GM19193 (cell line): Measurements from ENCODE around the gene TFE3.

Experiments
- POLR2A ChIP-seq: IDR thresholded peaks from 4 replicates; pipeline ENCODE4 v1.6.1; 2011; ENCODE audit not compliant: insufficient read depth, insufficient read length; ENCODE audit errors: extremely low read depth

TFE3 gene

GRCh38 chrX:48999030-48999429 lies 44.1 kb downstream of the TFE3 start:
- no peak for TF ChIP-seq POLR2A

DNA sequence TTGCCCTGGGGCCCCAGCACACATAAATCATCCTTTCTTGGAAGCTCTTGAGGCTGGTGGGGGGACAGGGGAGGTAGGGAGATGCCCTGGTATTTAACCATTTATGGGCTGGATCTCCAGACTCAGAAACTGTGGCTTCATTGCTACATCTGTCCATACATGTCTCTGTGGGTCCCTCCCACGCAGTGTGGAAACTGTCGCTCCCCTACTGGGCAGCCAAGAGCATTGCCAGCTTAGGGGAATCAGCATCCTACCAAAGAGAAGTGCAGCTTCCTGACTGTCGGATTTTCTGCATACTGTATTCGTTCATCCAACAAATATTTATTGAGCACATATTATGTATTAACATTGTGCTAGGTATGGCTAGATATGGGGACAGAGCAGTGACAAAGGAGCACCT lies 44.8 kb downstream of the TFE3 start:
- no peak for TF ChIP-seq POLR2A

DNA sequence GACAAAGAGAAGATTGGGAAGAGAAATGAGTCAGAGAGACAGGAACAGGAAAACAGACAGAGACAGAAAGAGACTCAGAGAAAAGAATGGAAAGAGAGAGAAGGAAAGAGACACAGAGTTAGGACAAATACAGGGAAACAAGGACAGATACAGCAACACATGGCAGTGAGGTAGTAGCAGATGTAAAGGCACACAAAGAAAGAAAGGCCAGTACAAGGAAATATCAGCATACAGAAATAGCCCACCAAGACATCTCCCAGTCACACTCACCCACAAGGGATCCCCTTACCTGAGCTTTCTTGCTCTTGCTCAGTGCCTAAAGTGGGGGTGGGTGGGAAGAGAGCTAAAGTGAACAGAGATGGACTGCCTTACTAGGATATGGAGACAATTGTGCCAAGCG lies 45.3 kb downstream of the TFE3 start:
- no peak for TF ChIP-seq POLR2A

GRCh38 chrX:48997455-48997854 lies 45.7 kb downstream of the TFE3 start:
- no peak for TF ChIP-seq POLR2A

DNA sequence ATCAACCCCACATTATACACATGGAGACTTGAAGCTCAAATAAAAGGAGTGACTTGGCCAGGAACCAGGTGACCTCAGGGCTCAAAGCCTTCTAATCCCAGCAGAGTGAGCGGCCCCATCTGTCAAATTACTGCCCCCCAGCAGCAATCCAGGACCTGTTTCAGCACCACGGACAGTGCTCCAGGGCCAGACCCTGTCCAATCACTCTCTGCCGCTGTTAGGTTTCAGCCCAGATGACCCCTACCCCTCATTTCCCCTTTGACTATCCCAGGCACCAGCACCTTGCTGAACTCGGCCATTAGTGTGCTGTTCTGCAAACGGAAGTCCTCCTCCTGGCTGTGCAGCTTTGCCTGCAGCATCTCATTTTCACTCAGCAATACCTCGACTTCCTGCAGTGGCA lies 46.2 kb downstream of the TFE3 start:
- no peak for TF ChIP-seq POLR2A

GRCh38 chrX:48992341-48992740 lies 50.8 kb downstream of the TFE3 start:
- no peak for TF ChIP-seq POLR2A

- no peak for TF ChIP-seq POLR2A
These were observed 53.7 kb downstream of the TFE3 start for GRCh38 chrX:48989483-48989882.

DNA sequence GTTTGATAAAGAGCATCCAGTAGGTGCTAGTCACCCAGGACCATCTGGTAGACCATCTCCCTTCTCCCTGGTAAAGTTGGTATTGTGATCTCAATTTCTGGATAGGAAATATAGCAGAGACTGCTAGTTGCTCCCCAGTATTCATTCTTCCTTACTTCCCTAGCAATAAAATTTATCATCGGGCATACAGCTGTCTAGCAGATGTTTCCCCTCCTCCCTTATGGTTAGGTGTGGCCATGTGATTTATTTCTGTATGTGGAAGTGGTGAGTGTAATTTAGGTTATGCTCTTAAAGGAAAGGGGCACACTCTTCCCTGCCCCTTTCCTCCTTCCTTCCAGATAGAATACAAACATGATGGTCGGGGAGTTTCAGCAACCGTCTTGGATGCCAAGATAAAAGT lies 59.3 kb downstream of the TFE3 start:
- TF ChIP-seq POLR2A, result no peak

- TF ChIP-seq POLR2A, result no peak
These were observed 60.1 kb downstream of the TFE3 start for GRCh38 chrX:48983081-48983480.

DNA sequence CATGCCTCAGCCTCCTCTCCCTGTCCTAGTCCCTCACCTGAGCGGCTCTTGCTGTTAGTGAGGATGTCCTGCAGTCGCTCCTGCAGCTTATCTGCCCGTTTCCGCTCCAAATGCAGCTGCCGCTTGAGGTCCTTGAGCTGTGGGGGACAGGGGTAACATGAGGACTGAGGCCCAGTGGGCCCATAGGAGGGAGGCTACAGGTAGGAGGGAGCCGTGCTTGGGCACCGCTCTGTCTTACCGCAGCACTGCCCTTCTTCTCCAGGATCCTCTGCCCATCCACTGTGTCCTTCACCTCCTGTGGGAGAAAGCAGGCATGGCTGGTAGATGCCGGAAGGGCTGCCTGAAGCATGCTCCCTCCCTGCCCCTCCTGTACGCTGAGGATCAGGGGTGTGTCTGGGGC lies 62.0 kb downstream of the TFE3 start:
- TF ChIP-seq POLR2A, result no peak
